IMR-90 (cell line): ENCODE measurements around the gene KIAA1586. TPM values are rescaled to one million over a fixed set of nuclear protein-coding genes. Genes with fewer than 3 reads are reported as not detected.

Experiments used
- ATAC-seq: fragments of 200-7000 bp; cut with Tn5 transposase; 2 replicates; pipeline ENCODE4 v1.9.1; 2020; ENCODE audit warnings: low read depth, mild to moderate bottlenecking, moderate library complexity
- BruUV-seq: library from RNA; stranded (reverse); fragments of 400-500 nt; replicated peaks from 2 replicates; lab custom pipeline; 2021; lab: Mats Ljungman, UMichigan
- CTCF ChIA-PET: fragments of 300-600 bp; formaldehyde crosslinking; extraction: SDS; loops from one replicate; lab custom pipeline; 2021; ENCODE audit warnings: antibody characterized with exemption; lab: Yijun Ruan, JAX
- POLR2A ChIA-PET: fragments of 300-600 bp; sonication (Branson Sonifier 250); formaldehyde crosslinking; loops from one replicate; lab custom pipeline; 2022; ENCODE audit warnings: antibody characterized with exemption; ENCODE audit not compliant: unreplicated experiment; lab: Charles Lee
- DNase-seq: peaks from one replicate; pipeline ENCODE4 v3.0.0; 2013
- H2AFZ ChIP-seq: replicated peaks from 2 replicates; pipeline ENCODE3; 2013; ENCODE audit warnings: low read length, mild to moderate bottlenecking; ENCODE audit not compliant: poor library complexity
- H2AK5ac ChIP-seq: 2 replicates; pipeline ENCODE4 v1.6.1; 2013; ENCODE audit warnings: low read depth, low read length, inconsistent platforms
- H2AK9ac ChIP-seq: replicated peaks from 2 replicates; pipeline ENCODE3; 2013; ENCODE audit warnings: mild to moderate bottlenecking, low read depth, low read length, moderate library complexity; ENCODE audit not compliant: poor library complexity
- H2BK120ac ChIP-seq: 2 replicates; pipeline ENCODE4 v1.6.1; 2013; ENCODE audit warnings: low read depth, low read length, inconsistent platforms
- H2BK15ac ChIP-seq: 3 replicates; pipeline ENCODE4 v1.6.1; 2013; ENCODE audit warnings: low read depth, low read length, inconsistent platforms
- H2BK20ac ChIP-seq: 2 replicates; pipeline ENCODE4 v1.6.1; 2013; ENCODE audit warnings: low read depth, mild to moderate bottlenecking, inconsistent platforms, low read length, moderate library complexity
- H2BK5ac ChIP-seq: 2 replicates; pipeline ENCODE4 v1.6.1; 2013; ENCODE audit warnings: mild to moderate bottlenecking, low read depth, low read length, inconsistent platforms; ENCODE audit not compliant: poor library complexity, severe bottlenecking
- H3K14ac ChIP-seq: replicated peaks from 2 replicates; pipeline ENCODE4 v1.6.1; 2013; ENCODE audit warnings: low read depth, low read length, inconsistent platforms
- H3K18ac ChIP-seq: 2 replicates; pipeline ENCODE4 v1.6.1; 2013; ENCODE audit warnings: low read depth, low read length, control low read depth
- H3K23ac ChIP-seq: 2 replicates; pipeline ENCODE4 v1.6.1; 2013; ENCODE audit warnings: low read depth, low read length, inconsistent platforms
- H3K27ac ChIP-seq: 2 replicates; pipeline ENCODE4 v1.5.1; 2013; ENCODE audit warnings: mild to moderate bottlenecking, control low read depth, low read length; ENCODE audit not compliant: insufficient read depth
- H3K27me3 ChIP-seq: 2 replicates; pipeline ENCODE4 v1.6.1; 2013; ENCODE audit warnings: low read length; ENCODE audit not compliant: control insufficient read depth, insufficient read depth
- H3K36me3 ChIP-seq: 2 replicates; pipeline ENCODE4 v1.6.1; 2013; ENCODE audit warnings: low read length, mixed read lengths; ENCODE audit not compliant: control insufficient read depth, insufficient read depth
- H3K4ac ChIP-seq: 2 replicates; pipeline ENCODE4 v1.6.1; 2013; ENCODE audit warnings: low read depth, low read length, inconsistent platforms
- H3K4me1 ChIP-seq: 2 replicates; pipeline ENCODE4 v1.6.1; 2013; ENCODE audit warnings: low read length, mixed read lengths; ENCODE audit not compliant: control insufficient read depth, insufficient read depth
- H3K4me2 ChIP-seq: 2 replicates; pipeline ENCODE4 v1.6.1; 2013; ENCODE audit warnings: low read depth, mild to moderate bottlenecking, control low read depth, low read length, moderate library complexity
- H3K4me3 ChIP-seq: 2 replicates; pipeline ENCODE4 v1.5.1; 2013; ENCODE audit warnings: low read depth, mild to moderate bottlenecking, control low read depth, low read length, moderate library complexity; ENCODE audit not compliant: insufficient read depth
- H3K56ac ChIP-seq: 2 replicates; pipeline ENCODE4 v1.6.1; 2013; ENCODE audit warnings: low read length, inconsistent platforms; ENCODE audit not compliant: insufficient read depth; ENCODE audit errors: extremely low read depth
- H3K79me1 ChIP-seq, 2 experiments: 2 replicates each; pipeline ENCODE4 v1.6.1; 2013; ENCODE audit warnings: low read length in 2 of 2, inconsistent platforms in 1 of 2, low read depth in 1 of 2
- H3K9ac ChIP-seq: 2 replicates; pipeline ENCODE4 v1.6.1; 2013; ENCODE audit warnings: low read depth, low read length, control low read depth
- H3K9me1 ChIP-seq: 2 replicates; pipeline ENCODE4 v1.6.1; 2013; ENCODE audit warnings: low read length, inconsistent platforms; ENCODE audit not compliant: insufficient read depth
- H3K9me3 ChIP-seq: 2 replicates; pipeline ENCODE4 v1.6.1; 2013; ENCODE audit warnings: low read length; ENCODE audit not compliant: control insufficient read depth, insufficient read depth
- H4K20me1 ChIP-seq: 2 replicates; pipeline ENCODE4 v1.6.1; 2013; ENCODE audit warnings: low read length, inconsistent platforms; ENCODE audit not compliant: insufficient read depth
- H4K5ac ChIP-seq: 2 replicates; pipeline ENCODE4 v1.6.1; 2013; ENCODE audit warnings: mild to moderate bottlenecking, low read depth, low read length, control low read depth
- H4K8ac ChIP-seq, 2 experiments: 2 replicates each; pipeline ENCODE4 v1.6.1; 2013; ENCODE audit warnings: low read depth in 2 of 2, low read length in 2 of 2, control low read depth in 1 of 2, inconsistent platforms in 1 of 2
- H4K91ac ChIP-seq: 2 replicates; pipeline ENCODE4 v1.6.1; 2013; ENCODE audit warnings: low read depth, low read length, inconsistent platforms; ENCODE audit not compliant: insufficient read depth
- BHLHE40 ChIP-seq: fragments of 150-350 bp; IDR thresholded peaks from 2 replicates; pipeline ENCODE4 v1.6.1; 2016; ENCODE audit warnings: mild to moderate bottlenecking, low read depth, low read length
- CEBPB ChIP-seq: IDR thresholded peaks from 2 replicates; pipeline ENCODE4 v1.6.1; 2012; ENCODE audit warnings: low read depth, low read length, improper control_type of control experiment
- CHD1 ChIP-seq: IDR thresholded peaks from 2 replicates; pipeline ENCODE4 v1.6.1; 2012; ENCODE audit warnings: low read depth, low read length, improper control_type of control experiment
- CTCF ChIP-seq: conservative IDR thresholded peaks from 2 replicates; pipeline ENCODE4 v1.5.1; 2012; ENCODE audit warnings: mild to moderate bottlenecking, low read depth, low read length, improper control_type of control experiment
- FOS ChIP-seq: fragments of 150-350 bp; IDR thresholded peaks from 2 replicates; pipeline ENCODE4 v1.6.1; 2016; ENCODE audit warnings: low read depth, low read length
- MAFK ChIP-seq: IDR thresholded peaks from 2 replicates; pipeline ENCODE4 v1.6.1; 2012; ENCODE audit warnings: low read depth, low read length, improper control_type of control experiment
- MAZ ChIP-seq: IDR thresholded peaks from 2 replicates; pipeline ENCODE4 v1.6.1; 2012; ENCODE audit warnings: low read depth, mild to moderate bottlenecking, low read length, improper control_type of control experiment, moderate library complexity, borderline replicate concordance
- MXI1 ChIP-seq: IDR thresholded peaks from 2 replicates; pipeline ENCODE4 v1.6.1; 2012; ENCODE audit warnings: low read depth, mild to moderate bottlenecking, low read length, moderate library complexity, borderline replicate concordance
- NFE2L2 ChIP-seq: fragments of 150-350 bp; IDR thresholded peaks from 2 replicates; pipeline ENCODE4 v1.6.1; 2016; ENCODE audit warnings: low read depth, mild to moderate bottlenecking, low read length
- POLR2A ChIP-seq: IDR thresholded peaks from 2 replicates; pipeline ENCODE4 v1.6.1; 2012; ENCODE audit warnings: mild to moderate bottlenecking, low read depth, low read length
- RAD21 ChIP-seq: IDR thresholded peaks from 2 replicates; pipeline ENCODE4 v1.6.1; 2012; ENCODE audit warnings: low read length, improper control_type of control experiment
- RCOR1 ChIP-seq: IDR thresholded peaks from 2 replicates; pipeline ENCODE4 v1.6.1; 2012; ENCODE audit warnings: mild to moderate bottlenecking, low read length, improper control_type of control experiment; ENCODE audit not compliant: insufficient replicate concordance
- RFX5 ChIP-seq: IDR thresholded peaks from 2 replicates; pipeline ENCODE4 v1.8.0; 2012; ENCODE audit warnings: low read depth, mild to moderate bottlenecking, low read length, moderate library complexity
- SMC3 ChIP-seq: fragments of 150-350 bp; IDR thresholded peaks from 2 replicates; pipeline ENCODE4 v1.6.1; 2016; ENCODE audit warnings: low read depth, mild to moderate bottlenecking, antibody characterized with exemption, low read length, moderate library complexity
- dilution Hi-C: fragments of 300-500 bp; cut with HindIII; formaldehyde crosslinking; loops from one replicate; pipeline ENCODE4 v1.14.3; 2018; ENCODE audit warnings: low sequenced_read_pairs; ENCODE audit not compliant: unreplicated experiment
- in situ Hi-C: fragments of 300-500 bp; cut with MboI; formaldehyde crosslinking; loops from 3 replicates; pipeline ENCODE4 v1.14.3; 2019; ENCODE audit warnings: low sequenced_read_pairs, inconsistent platforms, mixed read lengths
- intact Hi-C: fragments of 100-400 bp; cut with micrococcal nuclease; formaldehyde crosslinking; loops from 2 replicates; pipeline ENCODE4 v1.10.0; 2022
- polyA plus RNA-seq, 3 experiments: library from polyadenylated mRNA; depleted of rRNA; stranded (reverse); fragments of >200 nt; gene quantifications; 2 replicates each; pipeline ENCODE4 v1.2.3, GENCODE V29; 2012; ENCODE audit warnings: low replicate concordance in 1 of 3
- total RNA-seq: library from RNA; depleted of rRNA; stranded (reverse); fragments of >200 nt; gene quantifications from 2 replicates; pipeline ENCODE4 v1.2.3, GENCODE V29; 2012
- TF ChIP-seq, protein P1 (sequence below): fragments of 150-350 bp; IDR thresholded peaks from 2 replicates; pipeline ENCODE4 v1.6.1; 2017; ENCODE audit warnings: mild to moderate bottlenecking, antibody characterized with exemption, low read length, low read depth
- TF ChIP-seq, protein P2 (sequence below): fragments of 150-350 bp; IDR thresholded peaks from 2 replicates; pipeline ENCODE4 v1.6.1; 2016; ENCODE audit warnings: low read depth, mild to moderate bottlenecking, low read length, moderate library complexity, borderline replicate concordance

KIAA1586 gene
- total and polyA plus RNA-seq, 2 of the 4 experiments (the other 2 are of a cell fraction), result 3.6 to 3.8 TPM

GRCh38 chr6:56999049-56999448, 47.4 kb upstream of the KIAA1586 start:
- Histone ChIP-seq H4K8ac (no peak overlapping the region), H3K56ac (no peak overlapping the region), H3K4me3 (no peak overlapping the region), H2AK5ac (no peak overlapping the region), H3K4me1 (no peaks in the 10 kb centered on the region), H2BK15ac (no peak overlapping the region), H3K79me1 (no peaks in the 10 kb centered on the region), H3K14ac (no peak overlapping the region), H2AK9ac (no peak overlapping the region), H2BK20ac (no peak overlapping the region), H2BK120ac (no peak overlapping the region), H3K36me3 (peaks cover 3% of the 10 kb centered on the region; the same call in 1 of the 2 replicates), H3K23ac (no peak overlapping the region), H3K9ac (no peak overlapping the region), H4K5ac (no peak overlapping the region), H3K9me3 (peaks cover 7% of the 10 kb centered on the region), H4K20me1 (no peaks in the 10 kb centered on the region), H2AFZ (no peak overlapping the region), H3K4me2 (no peak overlapping the region), H4K91ac (no peak overlapping the region), H3K27ac (no peak overlapping the region), H3K27me3 (no peaks in the 10 kb centered on the region), H3K4ac (no peak overlapping the region), H3K9me1 (no peaks in the 10 kb centered on the region), H3K18ac (no peak overlapping the region), H2BK5ac (no peak overlapping the region)
- in situ Hi-C loops (no loop called here), dilution Hi-C loops (no loop called here), intact Hi-C loops (no loop called here)
- ATAC-seq (no peak), DNase-seq (no peak)
- CTCF ChIA-PET, result no interaction called here
- POLR2A ChIA-PET, result no interaction called here
- BruUV-seq, result no TSS peak
- no peak for TF ChIP-seq MXI1
- no peak for TF ChIP-seq RAD21
- TF ChIP-seq FOS, result no peak
- TF ChIP-seq CEBPB, result no peak
- TF ChIP-seq, protein P1, sequence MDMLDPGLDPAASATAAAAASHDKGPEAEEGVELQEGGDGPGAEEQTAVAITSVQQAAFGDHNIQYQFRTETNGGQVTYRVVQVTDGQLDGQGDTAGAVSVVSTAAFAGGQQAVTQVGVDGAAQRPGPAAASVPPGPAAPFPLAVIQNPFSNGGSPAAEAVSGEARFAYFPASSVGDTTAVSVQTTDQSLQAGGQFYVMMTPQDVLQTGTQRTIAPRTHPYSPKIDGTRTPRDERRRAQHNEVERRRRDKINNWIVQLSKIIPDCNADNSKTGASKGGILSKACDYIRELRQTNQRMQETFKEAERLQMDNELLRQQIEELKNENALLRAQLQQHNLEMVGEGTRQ, result no peak
- no peak for TF ChIP-seq MAZ
- TF ChIP-seq RFX5, result no peak
- no peak for TF ChIP-seq RCOR1
- TF ChIP-seq MAFK, result no peak
- TF ChIP-seq CTCF, result no peak
- no peak for TF ChIP-seq POLR2A
- TF ChIP-seq SMC3, result no peak
- TF ChIP-seq, protein P2, sequence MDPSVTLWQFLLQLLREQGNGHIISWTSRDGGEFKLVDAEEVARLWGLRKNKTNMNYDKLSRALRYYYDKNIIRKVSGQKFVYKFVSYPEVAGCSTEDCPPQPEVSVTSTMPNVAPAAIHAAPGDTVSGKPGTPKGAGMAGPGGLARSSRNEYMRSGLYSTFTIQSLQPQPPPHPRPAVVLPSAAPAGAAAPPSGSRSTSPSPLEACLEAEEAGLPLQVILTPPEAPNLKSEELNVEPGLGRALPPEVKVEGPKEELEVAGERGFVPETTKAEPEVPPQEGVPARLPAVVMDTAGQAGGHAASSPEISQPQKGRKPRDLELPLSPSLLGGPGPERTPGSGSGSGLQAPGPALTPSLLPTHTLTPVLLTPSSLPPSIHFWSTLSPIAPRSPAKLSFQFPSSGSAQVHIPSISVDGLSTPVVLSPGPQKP, result no peak
- no peak for TF ChIP-seq BHLHE40
- no peak for TF ChIP-seq NFE2L2
- no peak for TF ChIP-seq CHD1
